ENCODE results near the gene HSP90B1. TPM values are rescaled to one million over a fixed set of nuclear protein-coding genes. Genes with fewer than 3 reads are reported as not detected.

The HSP90B1 gene
- total RNA-seq, 1 donor from 2014 or later: 250 TPM

DNA sequence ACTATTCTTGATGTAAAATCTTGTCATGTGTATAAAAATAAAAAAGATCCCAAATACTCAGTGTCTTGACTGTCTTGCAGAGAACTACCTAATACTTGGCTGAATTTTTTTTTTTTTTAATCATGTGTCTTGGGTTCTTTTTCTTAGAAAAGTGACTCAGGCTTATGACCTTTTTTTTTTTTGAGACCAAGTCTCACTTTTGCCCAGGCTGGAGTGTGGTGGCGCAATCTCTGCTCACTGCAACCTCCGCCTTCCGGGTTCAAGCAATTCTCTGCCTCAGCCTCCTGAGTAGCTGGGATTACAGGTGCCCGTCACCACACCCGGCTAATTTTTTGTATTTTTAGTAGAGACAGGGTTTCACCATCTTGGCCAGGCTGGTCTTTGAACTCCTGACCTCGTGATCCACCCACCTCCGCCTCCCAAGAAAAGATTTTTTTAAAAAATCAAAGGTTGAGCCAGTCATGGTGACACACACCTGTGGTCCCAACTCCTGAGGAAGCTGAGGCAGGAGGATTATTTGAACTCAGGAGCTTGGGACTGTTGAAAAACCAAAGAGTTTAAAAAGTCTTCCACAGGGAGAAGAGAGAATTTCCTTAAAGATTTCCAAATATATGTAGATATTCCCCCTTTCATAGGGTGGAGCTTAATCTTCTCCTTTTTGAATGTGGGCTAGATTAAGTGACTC is 17.8 kb downstream of the HSP90B1 start:
- peaks cover 91 to 98% of the 10 kb centered on the region in 2 donors for H3K36me3 ChIP-seq
- no peaks in the 10 kb centered on the region for H3K9me3 ChIP-seq
- TF ChIP-seq, protein P1, sequence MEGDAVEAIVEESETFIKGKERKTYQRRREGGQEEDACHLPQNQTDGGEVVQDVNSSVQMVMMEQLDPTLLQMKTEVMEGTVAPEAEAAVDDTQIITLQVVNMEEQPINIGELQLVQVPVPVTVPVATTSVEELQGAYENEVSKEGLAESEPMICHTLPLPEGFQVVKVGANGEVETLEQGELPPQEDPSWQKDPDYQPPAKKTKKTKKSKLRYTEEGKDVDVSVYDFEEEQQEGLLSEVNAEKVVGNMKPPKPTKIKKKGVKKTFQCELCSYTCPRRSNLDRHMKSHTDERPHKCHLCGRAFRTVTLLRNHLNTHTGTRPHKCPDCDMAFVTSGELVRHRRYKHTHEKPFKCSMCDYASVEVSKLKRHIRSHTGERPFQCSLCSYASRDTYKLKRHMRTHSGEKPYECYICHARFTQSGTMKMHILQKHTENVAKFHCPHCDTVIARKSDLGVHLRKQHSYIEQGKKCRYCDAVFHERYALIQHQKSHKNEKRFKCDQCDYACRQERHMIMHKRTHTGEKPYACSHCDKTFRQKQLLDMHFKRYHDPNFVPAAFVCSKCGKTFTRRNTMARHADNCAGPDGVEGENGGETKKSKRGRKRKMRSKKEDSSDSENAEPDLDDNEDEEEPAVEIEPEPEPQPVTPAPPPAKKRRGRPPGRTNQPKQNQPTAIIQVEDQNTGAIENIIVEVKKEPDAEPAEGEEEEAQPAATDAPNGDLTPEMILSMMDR (IDR thresholded peaks at IDR 0.05): no peak

DNA sequence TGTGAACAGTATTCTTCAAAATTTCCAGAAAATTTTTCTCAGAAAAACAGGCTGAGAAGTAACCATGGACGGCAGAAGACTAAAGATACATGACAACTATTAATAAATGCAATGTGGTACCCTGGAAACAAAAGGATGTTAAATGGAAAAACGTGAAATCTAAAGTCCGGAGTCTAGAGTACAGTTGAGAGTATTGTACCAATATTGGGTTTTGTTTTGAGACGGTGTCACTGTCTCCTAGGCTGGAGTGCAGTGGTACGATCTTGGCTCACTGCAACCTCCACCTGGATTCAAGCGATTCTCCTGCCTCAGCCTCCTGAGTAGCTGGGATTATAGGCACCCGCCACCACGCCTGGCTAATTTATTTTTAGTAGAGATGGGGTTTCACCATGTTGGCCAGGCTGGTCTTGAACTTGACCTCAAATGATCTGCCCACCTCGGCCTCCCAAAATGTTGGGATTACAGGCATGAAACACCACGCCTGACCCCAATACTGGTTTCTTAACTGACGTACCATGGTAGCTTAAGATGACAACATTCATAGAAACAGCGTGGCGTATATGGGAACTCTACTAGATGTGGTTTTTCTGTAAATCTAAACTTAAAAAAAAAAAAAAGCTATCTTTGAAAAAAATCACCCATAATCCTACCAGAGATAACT is 18.7 kb downstream of the HSP90B1 start:
- H3K4me1 ChIP-seq: no peaks in the 10 kb centered on the region
- no peaks in the 10 kb centered on the region for H3K9me3 ChIP-seq
- H3K27ac ChIP-seq: no peak overlapping the region
- H3K36me3 ChIP-seq: peaks cover 88 to 98% of the 10 kb centered on the region in 2 donors
- no peak overlapping the region for H3K4me3 ChIP-seq
- intact Hi-C loops (cut with DNase I): no loop called here
- TF ChIP-seq, protein P1 (IDR thresholded peaks at IDR 0.05): no peak
- no peaks in the 10 kb centered on the region for H3K27me3 ChIP-seq
- DNase-seq (ENCODE audit: low spot score in 2 of 2): no peak

More for the DNA sequence above, 17.8 kb downstream of the HSP90B1 start:
- DNase-seq (ENCODE audit: low spot score in 2 of 2): no peak
- intact Hi-C loops (cut with DNase I): no loop called here
- Histone ChIP-seq H3K4me3 (no peak overlapping the region), H3K27ac (no peak overlapping the region), H3K27me3 (no peaks in the 10 kb centered on the region), H3K4me1 (no peaks in the 10 kb centered on the region)

DNA sequence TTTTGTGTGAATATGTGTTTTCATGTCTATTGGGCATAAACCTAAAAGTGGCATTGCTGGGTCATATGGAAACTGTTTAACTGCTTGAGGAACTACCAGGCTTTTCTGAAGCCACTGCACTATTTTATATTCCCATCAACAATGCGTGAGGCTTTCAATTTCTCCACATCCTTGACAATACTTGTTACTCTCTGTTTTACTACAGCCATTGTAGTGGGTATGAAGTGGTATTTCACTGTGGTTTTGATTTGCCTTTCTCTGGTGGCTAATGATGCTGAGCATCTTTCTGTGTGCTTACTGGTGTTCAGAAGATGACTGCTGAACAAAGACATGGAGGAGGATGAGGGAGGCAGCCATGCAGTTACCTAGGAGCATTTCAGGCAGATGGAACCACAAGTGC is 22.3 kb downstream of the HSP90B1 start:
- no peak for DNase-seq (ENCODE audit: low spot score in 2 of 2)
- no peaks in the 10 kb centered on the region for H3K9me3 ChIP-seq
- no peaks in the 10 kb centered on the region for H3K27me3 ChIP-seq
- no peak overlapping the region for H3K4me3 ChIP-seq
- TF ChIP-seq, protein P1 (IDR thresholded peaks at IDR 0.05): no peak
- peaks cover 0 to 12% of the 10 kb centered on the region in 2 donors for H3K4me1 ChIP-seq
- intact Hi-C loops (cut with DNase I): no loop called here
- no peak overlapping the region for H3K27ac ChIP-seq
- H3K36me3 ChIP-seq: peaks cover 54 to 65% of the 10 kb centered on the region in 2 donors

DNA sequence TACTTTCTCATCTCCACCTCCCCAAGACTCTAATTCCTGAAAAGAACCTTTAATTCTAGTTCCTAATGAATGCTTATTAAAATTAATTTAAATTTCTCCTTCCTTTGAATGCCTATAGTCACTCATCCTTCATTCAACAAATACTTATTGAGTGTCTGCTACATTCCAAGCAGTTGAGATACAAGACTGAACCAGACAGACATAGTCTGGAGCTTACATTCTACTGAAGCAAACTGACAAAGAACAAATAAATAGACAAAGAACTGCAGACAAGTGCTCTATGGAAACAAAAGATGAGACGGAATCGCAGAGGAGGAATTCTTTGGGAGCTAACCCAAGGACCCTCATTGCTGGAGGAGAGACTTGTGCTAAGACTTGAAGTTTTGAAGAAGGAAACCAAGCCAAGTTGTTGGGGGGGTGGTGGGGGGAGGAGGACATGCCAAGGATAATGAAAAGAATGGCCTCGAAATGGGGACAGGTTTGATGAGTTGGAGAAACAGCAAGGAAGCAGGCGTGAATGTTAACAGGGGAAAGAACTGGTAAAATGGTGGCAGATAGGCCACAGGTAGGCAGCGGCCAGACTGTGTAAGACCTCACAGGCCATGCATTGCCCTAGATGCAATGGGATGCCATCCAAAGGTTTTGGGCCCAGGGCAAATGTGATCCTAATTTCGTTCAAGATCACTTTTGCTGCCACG is 25.8 kb downstream of the HSP90B1 start:
- DNase-seq (ENCODE audit: low spot score in 2 of 2): no peak
- Histone ChIP-seq H3K36me3 (peaks cover 22 to 30% of the 10 kb centered on the region in 2 donors), H3K27ac (peak overlapping the region; percentile 84 to 85), H3K4me3 (peak overlapping the region; percentile 87 to 93), H3K9me3 (no peaks in the 10 kb centered on the region), H3K27me3 (no peaks in the 10 kb centered on the region), H3K4me1 (peaks cover 0 to 19% of the 10 kb centered on the region in 2 donors)
- TF ChIP-seq, protein P1 (IDR thresholded peaks at IDR 0.05): no peak
- intact Hi-C loops (cut with DNase I): loop anchor here (2.0 kb wide), 1 partner anchor 109 kb away; the partner anchor contains the start of gene HCFC2

DNA sequence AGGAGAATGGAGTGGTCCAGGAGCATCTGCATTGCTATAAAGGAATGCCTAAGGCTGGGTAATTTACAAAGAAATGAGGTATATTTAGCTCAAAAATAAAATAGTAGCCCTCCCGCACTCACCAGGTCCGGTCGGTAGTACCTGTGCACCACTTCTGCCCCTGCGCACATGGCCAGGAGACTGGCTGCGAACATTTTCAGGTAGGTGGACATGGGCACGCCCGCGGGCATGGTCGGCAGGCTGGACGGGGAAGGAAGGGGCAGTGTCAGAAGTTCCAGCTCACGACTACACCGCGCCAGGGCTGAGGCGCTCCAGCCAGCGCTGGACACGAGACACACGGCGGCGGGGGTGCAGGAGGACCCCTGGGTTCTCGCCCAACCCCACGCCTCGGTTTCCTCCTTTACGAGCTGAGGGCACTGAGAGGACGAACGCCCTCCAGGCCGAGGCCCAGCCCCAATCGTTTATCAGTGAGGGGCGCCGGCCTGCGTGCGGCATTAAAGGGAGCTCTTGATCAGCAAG is 26.4 kb downstream of the HSP90B1 start:
- Histone ChIP-seq H3K4me1 (peaks cover 0 to 19% of the 10 kb centered on the region in 2 donors), H3K27ac (peak overlapping the region; percentile 84 to 85), H3K4me3 (peak overlapping the region; percentile 87 to 93), H3K36me3 (peaks cover 16 to 24% of the 10 kb centered on the region in 2 donors), H3K27me3 (no peaks in the 10 kb centered on the region), H3K9me3 (no peaks in the 10 kb centered on the region)
- TF ChIP-seq, protein P1 (IDR thresholded peaks at IDR 0.05): no peak
- intact Hi-C loops (cut with DNase I): loop anchor here (1.0 to 2.0 kb wide), 3 partner anchors 9 to 108 kb away; partner anchors contain the start of genes HCFC2, HSP90B1 and TDG
- no peak for DNase-seq (ENCODE audit: low spot score in 2 of 2)
